Islet precursor cell (in vitro differentiated cells): ENCODE results near the gene ROBO2.

Experiments used
- DNase-seq: peaks from one replicate; pipeline ENCODE4 v3.0.0-alpha.2; 2018

ROBO2 gene, protein sequence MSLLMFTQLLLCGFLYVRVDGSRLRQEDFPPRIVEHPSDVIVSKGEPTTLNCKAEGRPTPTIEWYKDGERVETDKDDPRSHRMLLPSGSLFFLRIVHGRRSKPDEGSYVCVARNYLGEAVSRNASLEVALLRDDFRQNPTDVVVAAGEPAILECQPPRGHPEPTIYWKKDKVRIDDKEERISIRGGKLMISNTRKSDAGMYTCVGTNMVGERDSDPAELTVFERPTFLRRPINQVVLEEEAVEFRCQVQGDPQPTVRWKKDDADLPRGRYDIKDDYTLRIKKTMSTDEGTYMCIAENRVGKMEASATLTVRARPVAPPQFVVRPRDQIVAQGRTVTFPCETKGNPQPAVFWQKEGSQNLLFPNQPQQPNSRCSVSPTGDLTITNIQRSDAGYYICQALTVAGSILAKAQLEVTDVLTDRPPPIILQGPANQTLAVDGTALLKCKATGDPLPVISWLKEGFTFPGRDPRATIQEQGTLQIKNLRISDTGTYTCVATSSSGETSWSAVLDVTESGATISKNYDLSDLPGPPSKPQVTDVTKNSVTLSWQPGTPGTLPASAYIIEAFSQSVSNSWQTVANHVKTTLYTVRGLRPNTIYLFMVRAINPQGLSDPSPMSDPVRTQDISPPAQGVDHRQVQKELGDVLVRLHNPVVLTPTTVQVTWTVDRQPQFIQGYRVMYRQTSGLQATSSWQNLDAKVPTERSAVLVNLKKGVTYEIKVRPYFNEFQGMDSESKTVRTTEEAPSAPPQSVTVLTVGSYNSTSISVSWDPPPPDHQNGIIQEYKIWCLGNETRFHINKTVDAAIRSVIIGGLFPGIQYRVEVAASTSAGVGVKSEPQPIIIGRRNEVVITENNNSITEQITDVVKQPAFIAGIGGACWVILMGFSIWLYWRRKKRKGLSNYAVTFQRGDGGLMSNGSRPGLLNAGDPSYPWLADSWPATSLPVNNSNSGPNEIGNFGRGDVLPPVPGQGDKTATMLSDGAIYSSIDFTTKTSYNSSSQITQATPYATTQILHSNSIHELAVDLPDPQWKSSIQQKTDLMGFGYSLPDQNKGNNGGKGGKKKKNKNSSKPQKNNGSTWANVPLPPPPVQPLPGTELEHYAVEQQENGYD (N-terminal part only)

DNA sequence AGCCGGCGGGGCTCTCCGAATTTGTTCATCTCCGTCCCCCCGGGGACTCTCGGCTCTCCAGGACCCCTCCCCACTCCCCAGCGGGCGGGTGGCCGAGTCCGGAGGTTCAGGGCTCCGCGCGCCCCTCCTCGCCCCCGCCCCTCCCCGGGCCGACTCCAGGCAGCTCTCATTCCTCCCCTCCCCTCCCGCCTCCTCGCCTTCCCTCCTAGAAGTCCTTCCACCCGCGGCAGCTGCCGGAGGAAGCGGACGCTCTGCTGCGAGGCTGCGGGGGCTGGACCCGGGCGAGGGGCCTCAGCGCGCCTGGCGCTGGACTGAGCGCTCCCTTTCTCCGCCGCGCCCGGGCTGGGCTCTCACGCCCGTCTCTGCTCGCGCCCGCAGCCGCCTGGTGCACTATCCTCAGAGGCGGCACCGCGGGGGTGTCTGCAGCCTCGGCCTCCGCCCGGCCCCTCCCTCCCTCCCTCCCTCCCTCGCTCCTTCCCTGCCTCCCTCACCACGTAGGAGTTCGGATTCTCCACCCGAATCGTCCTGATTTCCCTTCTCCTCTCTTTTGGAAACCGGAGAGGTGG is at the start of gene ROBO2:
TSS of gene ROBO2 (plus strand) at position 494 of the 566 bp plus-strand sequence. CDS start 687 bp downstream, outside the sequence.
- DNase-seq: peak; percentile 85

DNA sequence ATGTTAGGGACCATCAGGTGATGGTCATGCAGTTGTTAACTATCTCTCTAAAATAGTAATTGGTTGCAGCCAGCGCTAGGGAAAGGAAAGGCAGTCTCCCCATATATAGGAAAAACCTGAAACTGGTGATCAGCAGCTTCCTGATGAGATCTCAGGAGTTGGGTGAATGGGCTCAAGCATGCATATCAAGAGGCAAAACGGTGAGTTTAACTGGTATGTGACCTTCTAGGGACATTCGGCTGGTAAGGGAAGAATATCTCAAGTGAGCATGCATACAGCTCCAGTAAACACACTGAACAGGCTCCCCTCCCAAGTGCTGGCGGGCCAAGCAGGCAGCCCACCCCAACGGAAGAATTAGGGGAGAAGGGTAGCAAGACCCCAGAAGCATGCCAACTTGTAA is 49.3 kb upstream of the ROBO2 start:
- no peak for DNase-seq

DNA sequence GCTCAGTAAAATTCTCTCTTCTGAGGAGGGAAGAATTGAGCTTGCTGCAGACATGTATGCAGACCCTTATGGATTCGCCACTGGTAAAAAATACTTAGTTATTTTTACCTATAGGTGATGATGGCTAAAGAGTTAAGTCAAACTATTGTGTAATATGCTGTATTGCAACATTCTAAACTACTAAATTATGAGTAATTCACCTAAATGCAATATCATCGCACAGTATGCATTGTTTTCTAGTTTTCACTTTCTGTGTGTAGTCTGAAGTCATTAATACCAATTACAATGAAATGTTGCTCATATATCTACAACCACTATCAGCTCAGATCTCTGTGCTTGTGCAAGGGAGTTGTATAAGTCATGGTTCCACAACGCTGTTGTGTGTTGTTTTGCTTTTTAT is 48.7 kb upstream of the ROBO2 start:
- no peak for DNase-seq

DNA sequence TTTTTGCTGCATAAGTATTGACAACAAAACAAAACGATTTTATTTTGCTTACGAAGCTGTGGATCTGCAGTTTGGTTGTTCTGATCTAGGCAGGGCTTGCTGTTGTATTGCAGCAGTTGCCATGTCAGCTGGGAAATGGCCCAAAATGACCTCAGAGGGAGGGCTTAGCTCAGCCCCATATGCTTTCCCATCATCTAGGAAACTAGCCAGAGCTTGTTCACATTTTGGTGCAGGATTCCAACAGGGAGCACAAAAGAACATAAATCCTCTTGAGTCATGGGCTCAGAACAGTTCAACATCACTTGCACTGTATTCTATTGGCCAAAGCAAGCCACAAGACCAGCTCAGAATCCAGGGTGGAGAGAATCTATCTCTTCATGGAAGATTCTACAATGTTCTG is 42.2 kb upstream of the ROBO2 start:
- no peak for DNase-seq

DNA sequence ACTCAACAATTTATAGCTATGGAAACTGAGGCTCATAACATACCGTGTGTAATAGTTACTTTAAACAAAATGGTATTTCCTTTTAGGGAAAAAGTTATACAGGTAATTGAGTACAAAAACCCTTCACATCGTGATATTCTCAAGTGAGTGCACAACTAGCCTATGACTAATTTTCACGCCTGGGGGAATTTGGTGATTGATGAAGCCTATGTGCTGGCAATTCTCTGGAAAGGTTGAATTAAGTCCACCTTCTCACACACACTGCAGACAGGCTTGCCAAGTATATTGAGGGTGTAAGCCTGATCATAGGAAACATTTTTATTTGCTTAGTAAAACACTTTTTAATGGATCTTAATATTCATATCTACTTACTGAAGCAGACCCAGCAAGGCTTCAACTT is 41.3 kb upstream of the ROBO2 start:
- DNase-seq: no peak

DNA sequence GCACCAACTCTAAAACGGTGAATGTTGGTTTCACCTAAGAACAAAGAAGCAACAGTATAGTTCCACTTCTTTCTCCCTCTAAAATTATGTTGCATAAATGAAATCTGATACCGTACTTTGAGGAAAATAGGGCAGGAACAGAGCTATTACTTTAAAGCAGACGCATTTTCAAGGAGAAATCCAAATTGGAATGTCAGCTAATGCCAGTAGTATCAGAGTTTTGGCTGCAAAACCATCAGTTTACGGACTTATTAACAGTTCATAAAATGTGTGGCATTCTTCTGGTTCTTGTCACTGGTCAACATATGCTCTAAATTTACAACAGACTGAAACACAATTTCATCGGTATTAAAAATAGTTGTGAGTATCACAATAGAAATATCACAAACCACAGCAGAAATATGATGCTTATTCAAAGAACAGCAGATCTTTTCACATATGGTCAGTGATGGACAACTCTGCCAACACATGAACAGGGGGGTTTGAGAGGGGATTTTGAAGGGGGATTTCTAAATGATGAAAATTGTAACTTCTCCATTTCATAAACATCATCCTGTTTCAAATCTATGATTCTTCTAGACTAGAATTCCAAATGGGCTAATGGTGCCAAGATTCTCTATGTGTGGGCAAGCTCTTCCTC is 38.7 kb upstream of the ROBO2 start:
- no peak for DNase-seq

DNA sequence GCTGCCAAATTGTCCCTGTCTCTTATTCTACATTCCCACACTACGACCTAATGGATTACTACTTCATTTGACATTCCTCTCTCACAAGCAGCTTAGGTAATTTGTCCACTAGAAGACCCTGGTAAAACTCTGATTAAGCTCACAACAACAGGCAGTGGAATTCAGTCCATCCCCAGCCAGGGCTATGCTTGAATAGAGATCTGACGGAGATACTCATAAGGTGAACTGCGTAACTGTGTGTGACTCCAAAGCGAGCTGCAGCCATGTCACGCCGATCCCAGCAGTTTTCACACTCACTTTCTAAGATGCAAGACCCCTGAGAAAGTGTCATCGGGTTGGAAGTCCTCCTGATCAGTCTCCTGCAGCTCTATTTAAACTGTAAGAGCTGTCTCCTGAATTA is 25.7 kb upstream of the ROBO2 start:
- DNase-seq: peak; percentile 85

DNA sequence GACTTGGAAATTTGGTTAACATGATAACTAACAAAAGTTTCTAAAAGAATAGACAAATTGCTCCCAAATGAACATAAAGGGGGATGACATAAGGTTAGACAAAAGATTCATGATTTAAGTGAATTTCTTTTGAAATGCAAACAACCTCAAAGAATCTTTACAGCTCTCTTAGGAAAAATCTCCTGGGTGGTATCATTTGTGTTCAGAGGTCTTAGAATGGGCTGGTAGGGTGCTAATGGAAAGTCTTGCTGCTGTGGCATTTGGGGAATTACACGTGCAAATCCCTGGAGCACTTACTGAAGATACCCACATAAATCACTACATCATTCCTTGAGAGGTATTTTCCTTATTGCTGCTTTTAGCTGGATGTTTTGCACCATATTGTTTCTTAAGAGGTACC is 14.4 kb upstream of the ROBO2 start:
- no peak for DNase-seq

DNA sequence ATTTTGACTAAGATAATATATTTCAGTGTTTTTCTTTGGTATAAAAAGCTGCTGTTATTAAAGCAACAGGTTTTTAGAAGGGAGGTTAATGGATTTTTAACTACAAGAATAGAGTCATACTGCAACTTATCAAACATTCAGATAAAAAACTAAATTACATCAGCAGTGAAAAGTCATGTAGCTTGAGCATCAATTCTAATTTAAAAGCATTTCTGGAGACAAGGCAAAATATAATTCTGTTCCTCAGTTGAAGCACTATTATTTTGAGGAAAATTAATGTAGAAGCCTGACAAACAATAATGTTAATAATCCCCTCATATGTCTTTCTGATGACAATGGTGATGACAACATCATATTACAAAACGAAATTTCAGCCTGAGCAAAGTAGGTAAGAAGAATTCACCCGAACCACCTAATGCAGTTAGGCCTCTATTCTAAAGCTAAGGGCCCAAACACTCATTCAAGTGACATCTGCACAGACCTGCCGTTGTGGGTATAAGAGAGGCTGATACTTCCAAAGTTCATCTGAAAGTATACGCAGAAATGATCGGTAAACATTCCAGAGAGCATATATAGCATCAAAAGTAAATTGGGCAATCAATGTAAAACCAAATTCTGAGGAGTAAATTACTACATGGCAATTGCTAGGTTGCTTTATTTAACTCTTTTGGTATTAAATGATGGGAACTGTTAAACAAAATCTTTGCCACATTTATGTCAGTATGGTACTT is 12.8 kb upstream of the ROBO2 start:
- DNase-seq: no peak

DNA sequence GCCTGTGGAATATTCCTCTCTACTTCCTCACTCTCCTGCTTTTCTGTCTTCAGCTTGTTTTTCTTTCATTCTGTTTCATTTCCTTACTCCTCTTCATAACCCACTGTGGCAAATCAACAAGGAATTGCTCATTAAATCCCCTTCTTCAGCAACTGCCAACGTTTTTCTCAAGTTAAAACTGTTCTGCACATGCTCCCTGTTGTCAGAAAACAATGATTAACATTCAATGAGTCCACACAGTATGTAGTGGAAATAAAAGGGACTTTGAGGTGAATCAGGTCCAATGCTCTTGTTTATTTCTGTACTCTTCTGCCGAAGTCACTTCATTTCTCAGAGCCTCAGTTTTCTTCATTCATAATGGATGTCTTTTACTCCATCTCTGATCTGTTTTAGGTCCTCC is 11.9 kb upstream of the ROBO2 start:
- DNase-seq: no peak

DNA sequence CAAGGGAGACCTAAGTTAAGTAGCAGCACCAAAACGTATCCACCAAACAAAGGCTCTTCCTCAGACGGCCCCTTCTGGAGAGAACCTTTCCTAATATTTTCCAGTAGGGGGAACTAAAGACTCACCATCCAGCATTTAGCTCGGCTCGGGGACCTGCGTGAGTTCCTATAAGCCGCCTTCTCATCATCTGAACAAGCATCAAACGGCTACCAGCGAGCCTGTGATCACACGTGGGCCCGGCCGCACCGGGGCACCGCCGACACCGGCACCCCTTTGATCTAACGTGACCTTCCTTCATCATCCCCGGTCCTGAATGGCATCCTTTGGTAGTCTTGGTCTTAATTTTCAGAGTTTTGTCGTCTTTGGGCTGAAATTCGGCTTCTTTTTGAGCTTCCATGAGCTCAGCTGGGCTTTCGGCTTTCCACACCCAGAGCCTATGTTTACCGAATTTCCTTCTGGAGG is 1.4 kb upstream of the ROBO2 start:
- DNase-seq: peak; percentile 90

DNA sequence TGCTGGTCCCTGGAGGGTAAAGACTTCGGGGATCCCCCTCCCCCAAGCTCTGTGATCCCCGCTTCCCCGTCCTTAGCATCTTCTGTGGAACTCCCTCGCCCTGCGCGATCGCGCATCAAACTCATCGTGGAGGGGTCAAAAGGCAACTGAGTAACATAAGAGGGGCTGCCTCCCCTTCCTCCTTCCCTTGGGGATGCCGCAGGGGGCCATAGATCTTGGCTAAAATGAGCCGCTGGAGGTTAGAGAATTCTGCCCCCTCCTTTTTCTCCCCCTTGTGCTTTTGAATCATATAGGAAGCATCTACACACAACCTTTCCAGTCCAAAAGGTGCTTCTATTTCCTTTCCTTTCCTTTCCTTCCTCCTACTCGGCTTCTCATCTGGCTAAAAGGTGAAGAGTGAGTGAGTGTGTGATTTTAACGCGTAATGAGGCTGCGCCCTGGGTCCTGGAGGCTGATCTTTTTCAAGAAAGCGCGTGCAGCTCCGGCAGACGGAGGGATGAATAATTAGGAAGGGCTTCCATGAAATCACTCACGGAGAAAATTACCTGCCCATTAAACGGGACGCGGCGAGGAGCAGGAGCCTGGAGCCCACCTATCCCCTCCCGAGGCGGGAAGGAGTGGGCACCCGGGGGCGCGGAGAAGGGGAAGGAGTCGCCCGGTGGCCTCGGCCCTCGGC is 831 bp upstream of the ROBO2 start:
- DNase-seq: peak; percentile 63

DNA sequence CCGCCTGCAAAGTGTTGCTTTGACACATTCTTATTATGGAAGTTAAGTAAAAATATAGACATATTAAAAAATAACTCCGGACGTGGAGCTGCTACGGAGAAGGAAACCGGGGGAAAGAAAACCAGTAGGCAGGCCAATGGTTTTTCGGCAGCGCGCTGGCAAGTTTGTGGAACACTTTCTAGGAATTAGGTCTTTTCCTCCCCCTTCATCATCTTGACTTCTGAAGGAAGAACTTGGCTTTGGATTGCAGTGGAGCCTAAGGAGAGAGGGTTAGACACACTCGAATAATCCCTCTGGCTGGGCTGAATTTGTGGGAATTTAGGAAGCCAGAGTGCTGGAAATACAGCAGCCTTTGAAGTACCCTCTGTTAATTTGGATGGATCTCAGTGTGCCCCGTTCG is 317 bp downstream of the ROBO2 start:
- DNase-seq: no peak

DNA sequence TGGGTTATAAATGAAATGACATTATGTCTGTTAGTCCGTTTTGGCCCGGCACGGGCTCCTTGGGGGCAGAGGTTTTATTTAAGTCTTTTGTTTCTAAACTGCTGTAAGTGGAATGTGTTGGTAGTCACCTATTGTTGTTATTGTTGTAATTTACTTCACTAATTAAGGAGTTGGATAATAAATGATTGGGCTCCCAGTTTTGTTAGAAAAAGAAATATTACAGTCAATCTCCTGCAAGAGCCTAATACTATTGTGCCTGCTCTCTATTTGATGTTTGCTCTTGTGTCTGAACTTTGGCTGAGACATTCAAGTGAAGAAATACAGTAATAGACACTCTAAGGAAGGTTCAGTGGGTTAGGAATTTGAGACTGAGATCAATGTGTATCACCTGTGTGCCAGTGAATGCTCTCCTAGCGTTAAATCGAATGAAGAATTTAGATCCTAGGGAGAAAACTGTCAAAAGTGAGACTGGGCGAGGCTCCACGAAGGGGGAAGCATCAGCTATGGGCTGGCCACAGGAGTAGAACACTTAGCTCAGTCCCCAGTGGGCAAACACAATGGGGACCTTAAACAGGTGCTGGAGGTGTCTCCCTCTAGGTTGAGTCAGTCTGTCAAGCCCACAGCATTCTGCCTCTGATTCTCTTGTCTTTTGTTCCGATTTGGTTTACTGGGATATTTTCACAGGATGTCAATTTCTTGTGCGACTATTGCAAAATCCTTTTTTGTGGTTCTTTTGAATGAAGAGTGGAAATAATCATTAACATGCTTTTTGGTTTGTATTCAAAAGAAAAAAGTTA is 1.2 kb downstream of the ROBO2 start:
- no peak for DNase-seq

DNA sequence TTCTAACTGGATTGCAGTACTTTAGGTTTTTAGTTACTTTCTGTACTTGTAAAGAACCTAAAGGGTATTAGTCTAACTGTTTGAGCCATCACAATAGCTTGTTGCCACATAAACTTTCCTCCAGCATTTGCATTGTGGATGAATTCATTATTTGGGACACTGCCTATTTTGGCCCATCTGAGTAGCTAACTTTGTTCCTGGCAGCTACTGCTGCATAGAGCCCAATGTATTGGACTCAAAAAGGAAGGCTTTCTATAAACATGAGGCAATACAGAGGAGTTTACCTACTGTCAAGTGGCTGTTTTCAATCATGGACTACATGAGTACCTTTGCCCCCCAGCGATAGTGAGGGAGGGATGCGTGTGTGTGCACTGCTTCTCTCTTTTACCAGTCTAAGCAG is 1.9 kb downstream of the ROBO2 start:
- DNase-seq: no peak

DNA sequence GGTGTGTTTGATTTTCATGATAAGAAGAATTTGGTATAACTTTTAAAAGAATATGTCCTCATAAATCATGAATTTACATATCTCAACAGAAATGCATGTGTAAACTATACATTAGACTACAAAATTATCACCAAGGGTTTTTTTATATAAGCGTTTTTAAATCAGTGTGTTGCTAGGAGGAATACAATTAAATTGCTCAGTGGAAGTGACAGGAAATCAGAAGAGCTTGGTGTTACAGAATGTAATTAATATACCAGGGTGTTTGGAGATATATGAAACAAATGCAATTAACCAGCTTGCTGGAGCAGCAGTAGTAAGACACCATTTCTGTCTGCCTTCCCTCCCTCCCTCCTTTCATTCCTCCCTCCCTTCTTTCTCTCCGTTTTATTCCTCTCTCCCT is 2.4 kb downstream of the ROBO2 start:
- DNase-seq: no peak

DNA sequence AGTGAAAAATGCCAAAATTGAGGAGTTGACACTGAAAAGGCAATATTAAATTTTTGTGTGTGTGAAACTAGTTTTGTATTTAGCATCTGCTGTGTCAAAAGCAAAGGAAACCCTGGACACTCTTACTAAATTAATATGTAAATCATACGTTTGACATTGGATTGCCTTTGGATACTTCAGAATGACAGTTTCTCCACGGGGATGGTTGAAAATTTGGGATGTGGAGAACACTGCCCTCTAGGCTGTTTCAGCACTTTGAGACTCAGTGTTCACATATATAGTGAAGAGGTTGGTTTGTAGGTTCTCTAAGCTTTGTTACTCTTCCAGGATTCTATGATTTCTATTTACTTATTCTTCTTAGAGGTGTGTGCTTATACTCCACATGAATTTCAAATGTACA is 3.0 kb downstream of the ROBO2 start:
- DNase-seq: no peak

DNA sequence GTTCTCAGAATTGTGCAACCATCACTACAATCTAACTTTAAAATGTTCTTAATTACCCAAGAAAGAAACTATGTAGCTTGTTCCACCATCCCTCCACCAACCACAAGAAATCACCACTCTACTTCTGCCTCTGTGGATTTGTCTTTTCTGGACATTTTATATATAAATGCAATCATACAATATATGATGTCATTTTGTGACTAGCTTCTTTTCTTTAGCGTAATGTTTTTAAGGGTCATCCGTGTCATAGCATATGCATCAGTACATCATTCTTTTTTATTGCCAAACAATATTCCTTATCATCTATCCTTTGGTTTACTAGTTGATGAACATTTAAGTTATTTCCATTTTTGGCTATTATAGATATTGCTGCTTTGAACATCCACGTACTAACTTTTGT is 5.8 kb downstream of the ROBO2 start:
- no peak for DNase-seq

DNA sequence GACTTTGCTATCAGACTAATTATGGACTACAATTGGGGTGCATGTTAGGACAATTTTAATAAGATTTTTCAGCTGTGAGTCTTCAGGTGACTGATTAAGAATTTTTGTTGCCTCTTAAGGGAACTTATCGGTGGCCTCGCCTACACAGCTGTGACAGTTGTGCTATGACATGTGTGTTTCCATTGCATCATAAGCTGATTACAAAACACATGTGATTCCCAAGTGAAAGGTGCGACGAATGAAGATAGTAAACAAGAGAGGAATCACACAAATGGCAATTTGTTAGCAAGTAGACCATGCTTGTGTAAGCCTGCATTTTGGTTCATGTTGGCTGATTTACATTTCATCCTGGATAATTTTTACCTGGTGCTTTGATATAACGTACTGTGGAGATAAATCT is 8.3 kb downstream of the ROBO2 start:
- DNase-seq: no peak

DNA sequence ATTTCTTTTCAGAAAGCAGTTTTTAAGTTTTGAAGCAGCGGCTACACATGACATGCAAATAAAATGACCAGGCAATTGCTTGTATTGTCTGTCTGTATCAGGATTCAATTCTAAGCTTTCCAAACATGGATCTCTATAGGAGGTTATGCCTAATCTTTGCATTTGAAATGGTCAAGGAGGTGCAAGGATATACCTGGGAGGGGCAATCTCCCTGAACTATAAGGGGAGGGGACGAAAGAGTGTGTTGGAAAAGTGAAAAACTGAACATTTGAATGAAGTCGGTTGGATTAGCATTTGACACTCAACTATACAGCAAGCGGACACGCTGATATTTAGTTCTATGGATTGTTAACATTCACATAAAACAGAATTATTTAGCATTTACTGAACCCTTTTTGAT is 11.7 kb downstream of the ROBO2 start:
- no peak for DNase-seq
